Measurements from ENCODE around the gene RGS2. TPM values are rescaled to one million over a fixed set of nuclear protein-coding genes. Genes with fewer than 3 reads are reported as not detected.

Gene RGS2
- total and polyA plus RNA-seq, 9 of the 15 experiments (the other 6 are each of a cell fraction or from before 2014, with no cell fraction given), result 2.5 to 5.4 (median 3.8) TPM

DNA sequence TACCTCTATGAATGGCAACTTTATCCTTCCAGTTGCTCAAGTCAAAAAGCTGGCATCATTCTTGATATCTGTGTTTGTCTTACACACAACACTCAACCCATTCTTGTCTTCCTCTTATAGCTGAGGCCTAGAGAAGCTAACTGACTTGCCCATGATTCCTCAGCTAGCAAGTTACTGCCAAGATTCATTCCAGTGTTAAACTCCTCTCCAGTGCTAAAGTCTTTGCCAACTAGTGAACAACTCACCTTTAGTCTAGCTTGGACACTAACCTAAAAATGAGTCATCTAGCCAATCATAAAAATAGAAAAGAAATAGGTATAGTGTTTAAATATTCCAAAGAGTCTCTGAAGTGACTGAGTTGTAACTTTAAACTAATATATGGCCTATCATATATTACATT, 45.6 kb upstream of the RGS2 start (continued):
- TF ChIP-seq ZNF407 (IDR thresholded peaks at IDR 0.05; ENCODE audit: low read depth), result no peak
- no peak for TF ChIP-seq NFE2L1 (tag; IDR thresholded peaks at IDR 0.05; ENCODE audit: borderline replicate concordance, low read depth)
- no peak for TF ChIP-seq IRF9 (tag; IDR thresholded peaks at IDR 0.05)
- TF ChIP-seq, protein P1, sequence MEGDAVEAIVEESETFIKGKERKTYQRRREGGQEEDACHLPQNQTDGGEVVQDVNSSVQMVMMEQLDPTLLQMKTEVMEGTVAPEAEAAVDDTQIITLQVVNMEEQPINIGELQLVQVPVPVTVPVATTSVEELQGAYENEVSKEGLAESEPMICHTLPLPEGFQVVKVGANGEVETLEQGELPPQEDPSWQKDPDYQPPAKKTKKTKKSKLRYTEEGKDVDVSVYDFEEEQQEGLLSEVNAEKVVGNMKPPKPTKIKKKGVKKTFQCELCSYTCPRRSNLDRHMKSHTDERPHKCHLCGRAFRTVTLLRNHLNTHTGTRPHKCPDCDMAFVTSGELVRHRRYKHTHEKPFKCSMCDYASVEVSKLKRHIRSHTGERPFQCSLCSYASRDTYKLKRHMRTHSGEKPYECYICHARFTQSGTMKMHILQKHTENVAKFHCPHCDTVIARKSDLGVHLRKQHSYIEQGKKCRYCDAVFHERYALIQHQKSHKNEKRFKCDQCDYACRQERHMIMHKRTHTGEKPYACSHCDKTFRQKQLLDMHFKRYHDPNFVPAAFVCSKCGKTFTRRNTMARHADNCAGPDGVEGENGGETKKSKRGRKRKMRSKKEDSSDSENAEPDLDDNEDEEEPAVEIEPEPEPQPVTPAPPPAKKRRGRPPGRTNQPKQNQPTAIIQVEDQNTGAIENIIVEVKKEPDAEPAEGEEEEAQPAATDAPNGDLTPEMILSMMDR (IDR thresholded peaks at IDR 0.05 in 2 of 3, conservative IDR thresholded peaks at IDR 0.05 in 1 of 3; ENCODE audit: insufficient read depth in 2 of 3, low read depth in 1 of 3, low read length in 3 of 3), result no peak
- no peak for TF ChIP-seq ZNF507 (tag; conservative IDR thresholded peaks at IDR 0.05)
- no peak for TF ChIP-seq SMC3 (conservative IDR thresholded peaks at IDR 0.05; ENCODE audit: insufficient read depth, low read depth, low read length)
- TF ChIP-seq ZNF143 (CRISPR knock-in tag; IDR thresholded peaks at IDR 0.05), result no peak
- no peak for TF ChIP-seq XRCC3 (IDR thresholded peaks at IDR 0.05)
- TF ChIP-seq, protein P2, sequence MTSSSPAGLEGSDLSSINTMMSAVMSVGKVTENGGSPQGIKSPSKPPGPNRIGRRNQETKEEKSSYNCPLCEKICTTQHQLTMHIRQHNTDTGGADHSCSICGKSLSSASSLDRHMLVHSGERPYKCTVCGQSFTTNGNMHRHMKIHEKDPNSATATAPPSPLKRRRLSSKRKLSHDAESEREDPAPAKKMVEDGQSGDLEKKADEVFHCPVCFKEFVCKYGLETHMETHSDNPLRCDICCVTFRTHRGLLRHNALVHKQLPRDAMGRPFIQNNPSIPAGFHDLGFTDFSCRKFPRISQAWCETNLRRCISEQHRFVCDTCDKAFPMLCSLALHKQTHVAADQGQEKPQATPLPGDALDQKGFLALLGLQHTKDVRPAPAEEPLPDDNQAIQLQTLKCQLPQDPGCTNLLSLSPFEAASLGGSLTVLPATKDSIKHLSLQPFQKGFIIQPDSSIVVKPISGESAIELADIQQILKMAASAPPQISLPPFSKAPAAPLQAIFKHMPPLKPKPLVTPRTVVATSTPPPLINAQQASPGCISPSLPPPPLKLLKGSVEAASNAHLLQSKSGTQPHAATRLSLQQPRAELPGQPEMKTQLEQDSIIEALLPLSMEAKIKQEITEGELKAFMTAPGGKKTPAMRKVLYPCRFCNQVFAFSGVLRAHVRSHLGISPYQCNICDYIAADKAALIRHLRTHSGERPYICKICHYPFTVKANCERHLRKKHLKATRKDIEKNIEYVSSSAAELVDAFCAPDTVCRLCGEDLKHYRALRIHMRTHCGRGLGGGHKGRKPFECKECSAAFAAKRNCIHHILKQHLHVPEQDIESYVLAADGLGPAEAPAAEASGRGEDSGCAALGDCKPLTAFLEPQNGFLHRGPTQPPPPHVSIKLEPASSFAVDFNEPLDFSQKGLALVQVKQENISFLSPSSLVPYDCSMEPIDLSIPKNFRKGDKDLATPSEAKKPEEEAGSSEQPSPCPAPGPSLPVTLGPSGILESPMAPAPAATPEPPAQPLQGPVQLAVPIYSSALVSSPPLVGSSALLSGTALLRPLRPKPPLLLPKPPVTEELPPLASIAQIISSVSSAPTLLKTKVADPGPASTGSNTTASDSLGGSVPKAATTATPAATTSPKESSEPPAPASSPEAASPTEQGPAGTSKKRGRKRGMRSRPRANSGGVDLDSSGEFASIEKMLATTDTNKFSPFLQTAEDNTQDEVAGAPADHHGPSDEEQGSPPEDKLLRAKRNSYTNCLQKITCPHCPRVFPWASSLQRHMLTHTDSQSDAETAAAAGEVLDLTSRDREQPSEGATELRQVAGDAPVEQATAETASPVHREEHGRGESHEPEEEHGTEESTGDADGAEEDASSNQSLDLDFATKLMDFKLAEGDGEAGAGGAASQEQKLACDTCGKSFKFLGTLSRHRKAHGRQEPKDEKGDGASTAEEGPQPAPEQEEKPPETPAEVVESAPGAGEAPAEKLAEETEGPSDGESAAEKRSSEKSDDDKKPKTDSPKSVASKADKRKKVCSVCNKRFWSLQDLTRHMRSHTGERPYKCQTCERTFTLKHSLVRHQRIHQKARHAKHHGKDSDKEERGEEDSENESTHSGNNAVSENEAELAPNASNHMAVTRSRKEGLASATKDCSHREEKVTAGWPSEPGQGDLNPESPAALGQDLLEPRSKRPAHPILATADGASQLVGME (CRISPR knock-in tag; IDR thresholded peaks at IDR 0.05), result no peak
- TF ChIP-seq PRMT5 (CRISPR knock-in tag; IDR thresholded peaks at IDR 0.05), result no peak
- no peak for TF ChIP-seq RBM25 (IDR thresholded peaks at IDR 0.05; ENCODE audit: low read depth, low read length, severe bottlenecking)
